Coronary artery (tissue), 2 donors: ENCODE results near the gene HCFC1R1.

ENCODE experiments used
- DNase-seq: peaks from one replicate; pipeline ENCODE4 v3.0.0-alpha.2; 2017; ENCODE audit warnings: low spot score
- H3K27ac ChIP-seq, 2 donors: fragments of 200-600 bp; sonication (generic); one replicate each; pipeline ENCODE4 v1.5.1; 2016 to 2019
- H3K4me3 ChIP-seq: fragments of 200-600 bp; sonication (generic); 2 replicates; pipeline ENCODE4 v1.5.1; 2016; ENCODE audit warnings: mild to moderate bottlenecking, moderate library complexity
- CTCF ChIP-seq: fragments of 200-600 bp; sonication (generic); IDR thresholded peaks from one replicate; pipeline ENCODE4 v1.5.1; 2019; ENCODE audit warnings: antibody characterized with exemption

The HCFC1R1 gene

GRCh38 chr16:2981899-2982250 lies 41.9 kb downstream of the HCFC1R1 start:
- Histone ChIP-seq H3K27ac (no peak overlapping the region), H3K4me3 (no peak overlapping the region)
- no peak for DNase-seq
- TF ChIP-seq CTCF: no peak

GRCh38 chr16:2981177-2981898 lies 42.4 kb downstream of the HCFC1R1 start:
- Histone ChIP-seq H3K27ac (no peak overlapping the region), H3K4me3 (peak overlapping the region; percentile 87)
- TF ChIP-seq CTCF: no peak
- no peak for DNase-seq

GRCh38 chr16:2980227-2981176 lies 43.2 kb downstream of the HCFC1R1 start, which contains the start of gene PKMYT1:
PKMYT1 (minus strand) TSS chr16:2980446; CDS start chr16:2979657, 789 bp downstream.
- peak within 1 kb of the TSS; percentile 72 to 91 for H3K27ac ChIP-seq
- peak; percentile 92 for DNase-seq
- TF ChIP-seq CTCF: no peak
- peak within 1 kb of the TSS; percentile 87 for H3K4me3 ChIP-seq

GRCh38 chr16:2979669-2980226 lies 44.0 kb downstream of the HCFC1R1 start:
- H3K27ac ChIP-seq: no peak overlapping the region
- TF ChIP-seq CTCF: no peak
- DNase-seq: no peak

GRCh38 chr16:2977440-2977839 lies 46.3 kb downstream of the HCFC1R1 start:
- no peak overlapping the region for H3K27ac ChIP-seq
- DNase-seq: no peak
- TF ChIP-seq CTCF: no peak
- no peak overlapping the region for H3K4me3 ChIP-seq

More at GRCh38 chr16:2979669-2980226, 44.0 kb downstream of the HCFC1R1 start:
- H3K4me3 ChIP-seq: peak overlapping the region; percentile 87

GRCh38 chr16:2976673-2977072 lies 47.1 kb downstream of the HCFC1R1 start:
- Histone ChIP-seq H3K4me3 (no peak overlapping the region), H3K27ac (no peak overlapping the region)
- no peak for DNase-seq
- TF ChIP-seq CTCF: no peak
